Lower leg skin (tissue), 4 donors: ENCODE data around the gene SIGLEC11. TPM values are rescaled to one million over a fixed set of nuclear protein-coding genes. Genes with fewer than 3 reads are reported as not detected.
"Not testable (repeated sequence)": the region's sequence is repeated elsewhere in the genome, so short reads cannot be mapped to it uniquely, and the experiment has no call there.

ENCODE experiments used
- DNase-seq, 2 donors: peaks; one replicate each; pipeline ENCODE4 v3.0.0-alpha.2; 2019; ENCODE audit warnings: low spot score in 2 of 2
- H3K4me3 ChIP-seq: fragments of 200-600 bp; sonication (generic); 2 replicates; pipeline ENCODE4 v1.5.1; 2017; ENCODE audit warnings: mild to moderate bottlenecking, low read depth; ENCODE audit not compliant: poor library complexity, severe bottlenecking
- CTCF ChIP-seq, 3 donors: fragments of 450-650 bp; IDR thresholded peaks; one replicate each; pipeline ENCODE4 v1.5.1; 2016; ENCODE audit warnings: antibody characterized with exemption in 3 of 3, mild to moderate bottlenecking in 3 of 3, moderate library complexity in 2 of 3
- POLR2A ChIP-seq, 2 donors: fragments of 450-650 bp; IDR thresholded peaks; one replicate each; pipeline ENCODE4 v1.6.1; 2016 to 2017; ENCODE audit warnings: antibody characterized with exemption in 2 of 2, mild to moderate bottlenecking in 1 of 2, moderate library complexity in 1 of 2
- WGBS, 2 donors: methylation state at CpG; one replicate each; pipeline ENCODE4 v1.1.5; 2018; 5-methylcytosine and 5-hydroxymethylcytosine counted together
- intact Hi-C: fragments of 100-400 bp; cut with DNase I; formaldehyde crosslinking; loops from one replicate; pipeline ENCODE4 v1.15.0; 2023; ENCODE audit warnings: low total_unique reads
- total RNA-seq, 4 donors: library from RNA; depleted of rRNA; stranded (reverse); fragments of >200 nt; gene quantifications; one replicate each; pipeline ENCODE4 v1.1.0, GENCODE V29; 2016

The SIGLEC11 gene
- total RNA-seq, 4 donors from 2014 or later, result 0.13 to 0.63 TPM; not detected in 2

- 59 to 69% methylated on average over 5 of the region's 5 CpGs for WGBS, 2 donors
- intact Hi-C loops, result no loop called here
- no peak for DNase-seq
- H3K4me3 ChIP-seq, result no peak overlapping the region
- TF ChIP-seq CTCF (IDR thresholded peaks at IDR 0.05) (no peak), POLR2A (IDR thresholded peaks at IDR 0.05) (no peak)
Measured at GRCh38 chr19:49968279-49968922, 7.4 kb upstream of the SIGLEC11 start.

- H3K4me3 ChIP-seq, DNase-seq, intact Hi-C loops: not testable (repeated sequence)
- no CpG with 5 or more reads among the region's 12 CpGs for WGBS, 2 donors
Measured at GRCh38 chr19:49959892-49960291, 1.1 kb downstream of the SIGLEC11 start.

GRCh38 chr19:49958596-49958995, 2.4 kb downstream of the SIGLEC11 start:
- DNase-seq, H3K4me3 ChIP-seq, intact Hi-C loops: not testable (repeated sequence)
- WGBS, 2 donors, result 67 to 68% methylated on average over 12 to 13 of the region's 13 CpGs

GRCh38 chr19:49958144-49958543, 2.8 kb downstream of the SIGLEC11 start:
- intact Hi-C loops, H3K4me3 ChIP-seq, DNase-seq: not testable (repeated sequence)
- WGBS, 2 donors, result 44 to 54% methylated on average over 5 to 9 of the region's 9 CpGs

GRCh38 chr19:49957262-49957915, 3.6 kb downstream of the SIGLEC11 start:
- intact Hi-C loops, result no loop called here
- H3K4me3 ChIP-seq, result no peak overlapping the region
- DNase-seq, result no peak
- WGBS, 2 donors, result 81 to 86% methylated on average over 10 of the region's 10 CpGs
- TF ChIP-seq POLR2A (IDR thresholded peaks at IDR 0.05), result no peak
- TF ChIP-seq CTCF (IDR thresholded peaks at IDR 0.05), result no peak

GRCh38 chr19:49956115-49956495, 4.9 kb downstream of the SIGLEC11 start:
- H3K4me3 ChIP-seq, result no peak overlapping the region
- WGBS, 2 donors, result 78 to 81% methylated on average over 9 of the region's 9 CpGs
- TF ChIP-seq CTCF (IDR thresholded peaks at IDR 0.05), result no peak
- TF ChIP-seq POLR2A (IDR thresholded peaks at IDR 0.05), result no peak
- DNase-seq, result no peak
- intact Hi-C loops, result no loop called here

- WGBS, 2 donors, result 71 to 79% methylated on average over 11 of the region's 11 CpGs
- no peak overlapping the region for H3K4me3 ChIP-seq
- intact Hi-C loops, result no loop called here
- DNase-seq, result no peak
- TF ChIP-seq POLR2A (IDR thresholded peaks at IDR 0.05), result no peak
- TF ChIP-seq CTCF (IDR thresholded peaks at IDR 0.05), result no peak
Measured at GRCh38 chr19:49954933-49955332, 6.0 kb downstream of the SIGLEC11 start.
